CD4-positive, alpha-beta T cell (primary cell): ENCODE data around the gene SPPL2A. TPM values are rescaled to one million over a fixed set of nuclear protein-coding genes. Genes with fewer than 3 reads are reported as not detected.
A peak's percentile ranks its signal among the peaks of the same experiment; 100 is the strongest.

Experiments used
- ATAC-seq: fragments of 200-7000 bp; cut with Tn5 transposase; one replicate; pipeline ENCODE4 v1.10.0; 2022; ENCODE audit warnings: mild to moderate bottlenecking; ENCODE audit not compliant: poor library complexity
- CTCF ChIA-PET: fragments of 350-600 bp; sonication (Branson Sonifier 250); formaldehyde crosslinking; loops from one replicate; lab custom pipeline; 2021; ENCODE audit warnings: antibody characterized with exemption, inconsistent platforms; lab: Charles Lee
- POLR2A ChIA-PET: fragments of 350-600 bp; sonication (Branson Sonifier 250); formaldehyde crosslinking; loops from one replicate; lab custom pipeline; 2021; ENCODE audit warnings: antibody characterized with exemption, inconsistent platforms; lab: Charles Lee
- DNase-seq, 14 experiments: peaks; one replicate each; pipeline ENCODE4 v3.0.0-alpha.2; 2013 to 2020; ENCODE audit warnings: mixed read lengths in 2 of 14
- H3K27ac ChIP-seq, 2 donors: one replicate each; pipeline versions ENCODE4 v1.5.1 to v1.7.0; 2013; ENCODE audit warnings: low read length in 2 of 2, low read depth in 1 of 2, mild to moderate bottlenecking in 1 of 2
- H3K27me3 ChIP-seq, 2 experiments: 1 replicate in 1 of 2; 2 replicates in 1 of 2; pipeline versions ENCODE4 v1.6.1 to v1.7.0; 2013; ENCODE audit warnings: low read length in 2 of 2, control low read depth in 1 of 2, mild to moderate bottlenecking in 1 of 2, moderate library complexity in 1 of 2; ENCODE audit not compliant: insufficient read depth in 2 of 2, control insufficient read depth in 1 of 2
- H3K36me3 ChIP-seq: one replicate; pipeline ENCODE4 v1.6.1; 2013; ENCODE audit warnings: low read length, control low read depth; ENCODE audit not compliant: insufficient read depth
- H3K4me1 ChIP-seq: one replicate; pipeline ENCODE4 v1.6.1; 2013; ENCODE audit warnings: low read length, control low read depth; ENCODE audit not compliant: insufficient read depth
- H3K4me3 ChIP-seq: one replicate; pipeline ENCODE4 v1.5.1; 2013; ENCODE audit warnings: mild to moderate bottlenecking, low read length, moderate library complexity
- H3K9me3 ChIP-seq, 2 experiments: 1 replicate in 1 of 2; 2 replicates in 1 of 2; pipeline versions ENCODE4 v1.6.1 to v1.7.0; 2013; ENCODE audit warnings: low read length in 2 of 2, mild to moderate bottlenecking in 2 of 2, control low read depth in 1 of 2, moderate library complexity in 1 of 2; ENCODE audit not compliant: control insufficient read depth in 1 of 2, insufficient read depth in 1 of 2
- H3K27ac Mint-ChIP-seq: one replicate; pipeline ENCODE4 v1.8.0; 2020; ENCODE audit warnings: mixed read lengths
- H3K27me3 Mint-ChIP-seq: one replicate; pipeline ENCODE4 v1.8.0; 2021; ENCODE audit warnings: mixed read lengths
- H3K36me3 Mint-ChIP-seq: one replicate; pipeline ENCODE4 v1.8.0; 2021; ENCODE audit warnings: low read depth, mixed read lengths
- H3K4me1 Mint-ChIP-seq: one replicate; pipeline ENCODE4 v1.8.0; 2021; ENCODE audit warnings: low read depth, mixed read lengths
- H3K4me3 Mint-ChIP-seq: one replicate; pipeline ENCODE4 v1.8.0; 2020; ENCODE audit warnings: mild to moderate bottlenecking, mixed read lengths
- H3K9me3 Mint-ChIP-seq: one replicate; pipeline ENCODE4 v1.8.0; 2020; ENCODE audit warnings: mixed read lengths
- intact Hi-C, 2 experiments: fragments of 100-400 bp; cut with DNase I in 1 of 2; cut with micrococcal nuclease in 1 of 2; formaldehyde crosslinking; loops; one replicate each; pipeline versions ENCODE4 v1.15.1 to v1.9.0; 2023 to 2025; cut with DNase I, micrococcal nuclease
- polyA plus RNA-seq, 2 donors: library from polyadenylated mRNA; unstranded; fragments of 120-200 nt; gene quantifications; one replicate each; pipeline ENCODE4 v1.2.1, GENCODE V29; 2013
- total RNA-seq, 174 experiments: library from RNA in 2 of 174; stranded (reverse) in 2 of 174; gene quantifications; one replicate each; pipeline ENCODE4 v1.2.3 and lab custom pipeline; 2021 to 2026
- TF ChIP-seq, protein P1 (sequence below): fragments of 200-600 bp; IDR thresholded peaks from one replicate; pipeline ENCODE4 v1.8.0; 2022; ENCODE audit warnings: antibody characterized with exemption, mild to moderate bottlenecking

SPPL2A gene, protein sequence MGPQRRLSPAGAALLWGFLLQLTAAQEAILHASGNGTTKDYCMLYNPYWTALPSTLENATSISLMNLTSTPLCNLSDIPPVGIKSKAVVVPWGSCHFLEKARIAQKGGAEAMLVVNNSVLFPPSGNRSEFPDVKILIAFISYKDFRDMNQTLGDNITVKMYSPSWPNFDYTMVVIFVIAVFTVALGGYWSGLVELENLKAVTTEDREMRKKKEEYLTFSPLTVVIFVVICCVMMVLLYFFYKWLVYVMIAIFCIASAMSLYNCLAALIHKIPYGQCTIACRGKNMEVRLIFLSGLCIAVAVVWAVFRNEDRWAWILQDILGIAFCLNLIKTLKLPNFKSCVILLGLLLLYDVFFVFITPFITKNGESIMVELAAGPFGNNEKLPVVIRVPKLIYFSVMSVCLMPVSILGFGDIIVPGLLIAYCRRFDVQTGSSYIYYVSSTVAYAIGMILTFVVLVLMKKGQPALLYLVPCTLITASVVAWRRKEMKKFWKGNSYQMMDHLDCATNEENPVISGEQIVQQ
- 10 to 100 TPM; 26.6 to 30.7 TPM for total RNA-seq
- 43.0 TPM for polyA plus RNA-seq (2013, experiment 1 of 2)
- 48.2 TPM for polyA plus RNA-seq (2013, experiment 2 of 2)
- 36.4 to 176 (median 82.3) reads per million in 172 experiments for total RNA-seq (lab: John Stamatoyannopoulos, UW)

DNA sequence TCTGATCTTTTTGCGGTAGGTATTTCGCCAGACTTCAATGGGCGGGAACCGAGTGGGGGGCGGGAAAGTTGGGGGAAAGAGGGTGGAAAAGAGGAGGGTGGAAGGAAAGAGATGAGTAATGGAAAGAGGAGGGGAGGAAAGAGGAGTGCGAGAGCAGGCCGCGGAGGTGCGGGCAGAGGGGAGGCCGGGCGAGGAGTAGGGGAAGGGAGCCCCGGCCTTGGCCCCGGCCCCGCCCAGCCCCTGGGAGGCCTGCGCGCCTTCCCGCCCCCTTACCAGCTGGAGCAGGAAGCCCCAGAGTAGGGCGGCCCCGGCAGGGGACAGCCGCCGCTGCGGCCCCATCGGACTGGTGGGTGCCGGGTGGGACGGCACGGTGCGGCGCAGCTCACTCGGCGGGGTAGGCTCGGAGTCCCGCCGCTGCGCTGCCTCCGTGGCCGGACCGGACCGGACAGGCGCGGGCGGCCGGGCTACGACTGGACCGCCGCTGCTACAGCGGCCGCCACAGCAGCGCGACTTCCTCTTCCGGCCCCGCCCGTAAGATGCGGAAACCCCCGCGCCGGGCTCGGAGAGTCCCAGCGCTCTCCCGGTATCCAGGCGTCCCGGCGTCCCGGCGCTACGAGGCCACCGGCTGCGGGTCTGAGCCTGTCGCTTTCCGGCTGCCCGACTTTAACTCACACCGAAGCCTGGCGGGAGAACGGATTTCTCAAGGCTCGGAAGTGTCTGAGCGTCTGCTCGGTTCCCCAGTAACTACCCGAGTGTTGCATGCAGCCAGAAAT is at the start of gene SPPL2A:
Gene SPPL2A, minus strand, starts transcription at position 512 of the 773 bp plus-strand sequence. Its CDS starts 173 bp downstream, at position 339.
- Mint-ChIP-seq H3K9me3 (no peaks in the 10 kb centered on the region), H3K27ac (peak within 1 kb of the TSS; percentile 84), H3K4me3 (peak within 1 kb of the TSS; percentile 94), H3K36me3 (peaks cover 4% of the 10 kb centered on the region), H3K4me1 (peaks cover 44% of the 10 kb centered on the region), H3K27me3 (no peaks in the 10 kb centered on the region)
- intact Hi-C loops = loop anchor here (2.0 to 5.0 kb wide), 6 partner anchors 79 to 1608 kb away; partner anchors contain the start of genes AP4E1 (in 2 of the 2), TRPM7 (in 2 of the 2), COPS2 (in 1 of the 2) and DTWD1 (in 1 of the 2)
- ChIA-PET CTCF (no interaction called here), POLR2A (interaction anchor here (1.0 to 2.3 kb wide), 2 partner anchors 7 to 79 kb away, joined by 3 to 16 read pairs; partner anchors contain the start of gene TRPM7)
- Histone ChIP-seq H3K9me3 (no peaks in the 10 kb centered on the region), H3K27ac (peak within 1 kb of the TSS; percentile 82 to 88), H3K27me3 (no peaks in the 10 kb centered on the region), H3K36me3 (no peaks in the 10 kb centered on the region), H3K4me1 (peaks cover 25% of the 10 kb centered on the region), H3K4me3 (peak within 1 kb of the TSS; percentile 72)
- peak; percentile 47 to 88 (median 69) for DNase-seq
- ATAC-seq = peak; percentile 89
- TF ChIP-seq, protein P1, sequence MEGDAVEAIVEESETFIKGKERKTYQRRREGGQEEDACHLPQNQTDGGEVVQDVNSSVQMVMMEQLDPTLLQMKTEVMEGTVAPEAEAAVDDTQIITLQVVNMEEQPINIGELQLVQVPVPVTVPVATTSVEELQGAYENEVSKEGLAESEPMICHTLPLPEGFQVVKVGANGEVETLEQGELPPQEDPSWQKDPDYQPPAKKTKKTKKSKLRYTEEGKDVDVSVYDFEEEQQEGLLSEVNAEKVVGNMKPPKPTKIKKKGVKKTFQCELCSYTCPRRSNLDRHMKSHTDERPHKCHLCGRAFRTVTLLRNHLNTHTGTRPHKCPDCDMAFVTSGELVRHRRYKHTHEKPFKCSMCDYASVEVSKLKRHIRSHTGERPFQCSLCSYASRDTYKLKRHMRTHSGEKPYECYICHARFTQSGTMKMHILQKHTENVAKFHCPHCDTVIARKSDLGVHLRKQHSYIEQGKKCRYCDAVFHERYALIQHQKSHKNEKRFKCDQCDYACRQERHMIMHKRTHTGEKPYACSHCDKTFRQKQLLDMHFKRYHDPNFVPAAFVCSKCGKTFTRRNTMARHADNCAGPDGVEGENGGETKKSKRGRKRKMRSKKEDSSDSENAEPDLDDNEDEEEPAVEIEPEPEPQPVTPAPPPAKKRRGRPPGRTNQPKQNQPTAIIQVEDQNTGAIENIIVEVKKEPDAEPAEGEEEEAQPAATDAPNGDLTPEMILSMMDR = no peak

DNA sequence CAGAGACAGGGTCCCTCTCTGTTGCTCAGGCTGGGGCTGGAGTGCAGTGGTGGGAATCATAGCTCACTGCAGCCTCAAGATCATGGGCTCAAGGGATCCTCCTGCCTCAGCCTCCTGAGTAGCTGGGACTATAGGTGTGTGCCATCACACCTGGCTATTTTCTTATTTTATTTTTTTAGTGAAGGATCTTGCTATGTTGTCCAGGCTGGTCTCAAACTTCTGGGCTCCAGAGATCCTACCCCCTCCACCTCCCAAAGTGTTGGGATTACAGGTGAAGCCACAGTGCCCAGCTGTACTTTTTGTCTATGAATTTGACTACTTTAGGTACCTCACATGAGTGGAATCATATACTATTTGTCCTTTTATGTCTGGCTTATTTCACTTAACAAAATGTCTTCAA is 49.1 kb upstream of the SPPL2A start:
- Mint-ChIP-seq H3K36me3 (no peaks in the 10 kb centered on the region), H3K4me1 (no peaks in the 10 kb centered on the region), H3K27me3 (peaks cover 5% of the 10 kb centered on the region), H3K9me3 (no peaks in the 10 kb centered on the region), H3K4me3 (no peak overlapping the region), H3K27ac (no peak overlapping the region)
- Histone ChIP-seq H3K9me3 (no peaks in the 10 kb centered on the region), H3K4me1 (no peaks in the 10 kb centered on the region), H3K4me3 (no peak overlapping the region), H3K36me3 (no peaks in the 10 kb centered on the region), H3K27ac (no peak overlapping the region), H3K27me3 (no peaks in the 10 kb centered on the region)
- CTCF ChIA-PET = no interaction called here
- TF ChIP-seq, protein P1 = no peak
- ATAC-seq (no peak), DNase-seq (no peak)
- POLR2A ChIA-PET = interaction anchor here (0.7 kb wide), 1 partner anchor 440 kb away, joined by 5 read pairs; no protein-coding TSS in a partner anchor
- intact Hi-C loops = no loop called here

DNA sequence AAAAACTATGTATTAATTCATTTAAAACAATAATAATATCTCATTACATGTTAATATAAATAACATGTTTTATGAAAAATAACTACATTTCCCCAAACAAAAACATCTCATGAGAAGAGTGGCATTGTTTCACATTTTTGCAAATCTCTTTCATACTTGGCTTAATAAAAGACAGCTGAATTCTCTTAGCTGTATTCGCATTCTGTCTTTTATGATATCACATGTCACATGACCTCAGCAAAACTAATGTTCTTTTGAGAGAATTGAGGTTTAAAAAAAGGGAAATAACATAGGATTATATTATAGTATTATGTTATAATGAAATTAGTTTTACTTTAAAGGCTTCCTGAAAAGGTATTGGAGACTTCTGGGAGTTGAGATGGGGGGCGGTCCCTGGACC is 48.4 kb upstream of the SPPL2A start:
- ChIA-PET CTCF (no interaction called here), POLR2A (interaction anchor here (0.7 kb wide), 1 partner anchor 440 kb away, joined by 5 read pairs; no protein-coding TSS in a partner anchor)
- no peak for ATAC-seq
- Histone ChIP-seq H3K9me3 (no peaks in the 10 kb centered on the region), H3K36me3 (no peaks in the 10 kb centered on the region), H3K4me3 (no peak overlapping the region), H3K27me3 (no peaks in the 10 kb centered on the region), H3K4me1 (no peaks in the 10 kb centered on the region), H3K27ac (no peak overlapping the region)
- Mint-ChIP-seq H3K27me3 (peaks cover 5% of the 10 kb centered on the region), H3K4me3 (no peak overlapping the region), H3K9me3 (no peaks in the 10 kb centered on the region), H3K27ac (no peak overlapping the region), H3K36me3 (no peaks in the 10 kb centered on the region), H3K4me1 (no peaks in the 10 kb centered on the region)
- TF ChIP-seq, protein P1 = no peak
- intact Hi-C loops = no loop called here
- no peak for DNase-seq
